Gastroesophageal sphincter (tissue), 4 donors: ENCODE results near the gene RHOT1. TPM values are rescaled to one million over a fixed set of nuclear protein-coding genes. Genes with fewer than 3 reads are reported as not detected.

Experiments used
- ATAC-seq: fragments of 150-250 bp; one replicate; pipeline ENCODE4 v1.9.1; 2016; ENCODE audit warnings: mild to moderate bottlenecking, moderate library complexity
- H3K27ac ChIP-seq, 4 donors: fragments of 200-600 bp; sonication (generic) in 3 of 4; 1 replicate in 3 of 4; 2 replicates in 1 of 4; pipeline ENCODE4 v1.5.1; 2016 to 2019
- H3K27me3 ChIP-seq: fragments of 200-600 bp; sonication (generic); one replicate; pipeline ENCODE4 v1.5.1; 2019
- H3K36me3 ChIP-seq, 2 donors: fragments of 200-600 bp; sonication (generic); one replicate each; pipeline ENCODE4 v1.5.1; 2019; ENCODE audit warnings: control low read depth in 1 of 2
- H3K4me1 ChIP-seq, 3 donors: fragments of 200-600 bp; sonication (generic); 1 replicate in 2 of 3; 2 replicates in 1 of 3; pipeline ENCODE4 v1.5.1; 2016 to 2019; ENCODE audit warnings: control low read depth in 2 of 3
- H3K4me3 ChIP-seq, 2 donors: fragments of 200-600 bp; sonication (generic); one replicate each; pipeline ENCODE4 v1.5.1; 2019; ENCODE audit warnings: mild to moderate bottlenecking in 1 of 2, moderate library complexity in 1 of 2
- H3K9me3 ChIP-seq, 3 donors: fragments of 200-600 bp; sonication (generic); one replicate each; pipeline ENCODE4 v1.5.1; 2017 to 2019; ENCODE audit warnings: control low read depth in 2 of 3
- CTCF ChIP-seq, 4 experiments: fragments of 200-600 bp in 2 of 4; fragments of 450-650 bp in 2 of 4; sonication (generic) in 1 of 4; IDR thresholded peaks; one replicate each; pipeline ENCODE4 v1.5.1; 2017 to 2019; ENCODE audit warnings: antibody characterized with exemption in 4 of 4, mild to moderate bottlenecking in 2 of 4, moderate library complexity in 2 of 4
- EP300 ChIP-seq: sonication (generic); formaldehyde crosslinking; IDR thresholded peaks from one replicate; pipeline ENCODE4 v1.6.1; 2017; ENCODE audit warnings: antibody characterized with exemption, mild to moderate bottlenecking
- POLR2A ChIP-seq, 2 donors: fragments of 450-650 bp; IDR thresholded peaks; one replicate each; pipeline ENCODE4 v1.6.1; 2017; ENCODE audit warnings: antibody characterized with exemption in 2 of 2, mild to moderate bottlenecking in 2 of 2, moderate library complexity in 1 of 2
- POLR2AphosphoS5 ChIP-seq: sonication (generic); formaldehyde crosslinking; IDR thresholded peaks from one replicate; pipeline ENCODE4 v1.6.1; 2017; ENCODE audit warnings: antibody characterized with exemption
- WGBS, 2 donors: methylation state at CpG; one replicate each; pipeline ENCODE4 v1.1.5; 2018; ENCODE audit warnings: low coverage in 1 of 2; 5-methylcytosine and 5-hydroxymethylcytosine counted together
- total RNA-seq, 4 donors: library from RNA; depleted of rRNA; stranded (reverse); fragments of >200 nt; gene quantifications; one replicate each; pipeline ENCODE4 v1.1.0, GENCODE V29; 2016

Gene RHOT1
- total RNA-seq, 4 donors from 2014 or later = 34.4 to 58.3 (median 46.0) TPM

GRCh38 chr17:32118835-32119234 lies 23.5 kb upstream of the RHOT1 start:
- no peak for TF ChIP-seq CTCF (IDR thresholded peaks at IDR 0.05)
- TF ChIP-seq EP300 = no peak
- TF ChIP-seq POLR2AphosphoS5 = no peak
- no peak for TF ChIP-seq POLR2A (IDR thresholded peaks at IDR 0.05)
- Histone ChIP-seq H3K27me3 (peaks cover 17% of the 10 kb centered on the region), H3K4me3 (no peak overlapping the region), H3K36me3 (no peaks in the 10 kb centered on the region), H3K4me1 (no peaks in the 10 kb centered on the region), H3K27ac (no peak overlapping the region), H3K9me3 (no peaks in the 10 kb centered on the region)
- 80 to 100% methylated on average over 1 to 2 of the region's 4 CpGs for WGBS, 2 donors
- no peak for ATAC-seq

GRCh38 chr17:32120141-32120540 lies 22.2 kb upstream of the RHOT1 start:
- H3K27me3 ChIP-seq = peaks cover 17% of the 10 kb centered on the region
- H3K36me3 ChIP-seq = no peaks in the 10 kb centered on the region
- no peak overlapping the region for H3K4me3 ChIP-seq
- H3K27ac ChIP-seq = no peak overlapping the region
- WGBS, 2 donors = 21 to 36% methylated on average over 3 of the region's 4 CpGs
- no peak for ATAC-seq
- H3K9me3 ChIP-seq = no peaks in the 10 kb centered on the region
- no peaks in the 10 kb centered on the region for H3K4me1 ChIP-seq
- TF ChIP-seq POLR2A (IDR thresholded peaks at IDR 0.05) (no peak), CTCF (IDR thresholded peaks at IDR 0.05) (no peak), POLR2AphosphoS5 (no peak), EP300 (no peak)

GRCh38 chr17:32120716-32121115 lies 21.6 kb upstream of the RHOT1 start:
- no peak for ATAC-seq
- Histone ChIP-seq H3K9me3 (no peaks in the 10 kb centered on the region), H3K36me3 (no peaks in the 10 kb centered on the region), H3K27ac (no peak overlapping the region), H3K4me3 (no peak overlapping the region), H3K27me3 (peaks cover 17% of the 10 kb centered on the region), H3K4me1 (no peaks in the 10 kb centered on the region)
- TF ChIP-seq POLR2A (IDR thresholded peaks at IDR 0.05) (no peak), CTCF (IDR thresholded peaks at IDR 0.05) (no peak), POLR2AphosphoS5 (no peak), EP300 (no peak)
- 62 to 79% methylated on average over 3 of the region's 3 CpGs for WGBS, 2 donors

- Histone ChIP-seq H3K27ac (no peak overlapping the region), H3K4me3 (no peak overlapping the region), H3K9me3 (no peaks in the 10 kb centered on the region), H3K27me3 (peaks cover 7% of the 10 kb centered on the region), H3K4me1 (peaks cover 0 to 19% (median 0%) of the 10 kb centered on the region in 3 donors), H3K36me3 (no peaks in the 10 kb centered on the region)
- WGBS, 2 donors = 65 to 67% methylated on average over 4 to 6 of the region's 6 CpGs
- TF ChIP-seq POLR2A (IDR thresholded peaks at IDR 0.05) = no peak
- TF ChIP-seq EP300 = no peak
- TF ChIP-seq POLR2AphosphoS5 = no peak
- no peak for TF ChIP-seq CTCF (IDR thresholded peaks at IDR 0.05)
- no peak for ATAC-seq
Measured at GRCh38 chr17:32123782-32124181, 18.5 kb upstream of the RHOT1 start.

GRCh38 chr17:32124985-32125847 lies 17.1 kb upstream of the RHOT1 start:
- WGBS, 2 donors = 84 to 90% methylated on average over 8 to 13 of the region's 13 CpGs
- TF ChIP-seq POLR2AphosphoS5 (no peak), POLR2A (IDR thresholded peaks at IDR 0.05) (no peak), CTCF (IDR thresholded peaks at IDR 0.05) (no peak), EP300 (no peak)
- Histone ChIP-seq H3K4me1 (peaks cover 0 to 28% (median 0%) of the 10 kb centered on the region in 3 donors), H3K36me3 (no peaks in the 10 kb centered on the region), H3K27ac (no peak overlapping the region), H3K27me3 (no peaks in the 10 kb centered on the region), H3K9me3 (no peaks in the 10 kb centered on the region), H3K4me3 (no peak overlapping the region)
- ATAC-seq = no peak
